Bronchial epithelial cell (primary cell): Measurements from ENCODE around the gene IQSEC1. TPM values are rescaled to one million over a fixed set of nuclear protein-coding genes. Genes with fewer than 3 reads are reported as not detected.
A peak's percentile ranks its signal among the peaks of the same experiment; 100 is the strongest.

Experiments used
- DNase-seq: peaks from one replicate; pipeline ENCODE4 v3.0.0-alpha.2; 2010; ENCODE audit warnings: low read depth
- FAIRE-seq: peaks from 2 replicates; lab custom pipeline; 2011; peaks lifted over from hg19 to GRCh38; lab: Jason Lieb, UNC
- H3K27me3 ChIP-seq: 2 replicates; pipeline ENCODE4 v1.5.1; 2011; ENCODE audit warnings: low read length; ENCODE audit not compliant: control insufficient read depth, insufficient read depth
- H3K36me3 ChIP-seq: 2 replicates; pipeline ENCODE4 v1.5.1; 2011; ENCODE audit warnings: low read length; ENCODE audit not compliant: control insufficient read depth, insufficient read depth
- H3K4me3 ChIP-seq: 2 replicates; pipeline ENCODE4 v1.5.1; 2011; ENCODE audit warnings: mild to moderate bottlenecking, low read depth, low read length, control low read depth
- CTCF ChIP-seq: IDR thresholded peaks from 2 replicates; pipeline ENCODE4 v1.5.1; 2011; ENCODE audit warnings: mild to moderate bottlenecking, moderate library complexity, low read length, control low read depth, inconsistent platforms; ENCODE audit not compliant: insufficient read depth, severe bottlenecking
- total RNA-seq: library from RNA; depleted of rRNA; stranded (reverse); fragments of >200 nt; gene quantifications from 2 replicates; pipeline ENCODE4 v1.2.1, GENCODE V29; 2014

The IQSEC1 gene
- total RNA-seq, 1 donor from 2014 or later, result 6.6 TPM

- no peak for FAIRE-seq
- H3K36me3 ChIP-seq, result no peaks in the 10 kb centered on the region
- no peak for TF ChIP-seq CTCF
- no peak overlapping the region for H3K4me3 ChIP-seq
- DNase-seq, result no peak
- peaks cover 6% of the 10 kb centered on the region for H3K27me3 ChIP-seq
These were observed 7.4 kb upstream of the IQSEC1 start for GRCh38 chr3:13080591-13080990.

- FAIRE-seq (no peak), DNase-seq (no peak)
- H3K27me3 ChIP-seq, result peaks cover 6% of the 10 kb centered on the region
- H3K4me3 ChIP-seq, result no peak overlapping the region
- no peak for TF ChIP-seq CTCF
- H3K36me3 ChIP-seq, result no peaks in the 10 kb centered on the region
These were observed 6.8 kb upstream of the IQSEC1 start for GRCh38 chr3:13080026-13080425.

GRCh38 chr3:13079510-13079909 lies 6.3 kb upstream of the IQSEC1 start:
- Histone ChIP-seq H3K4me3 (no peak overlapping the region), H3K36me3 (no peaks in the 10 kb centered on the region), H3K27me3 (peaks cover 10% of the 10 kb centered on the region)
- DNase-seq, result no peak
- no peak for FAIRE-seq
- no peak for TF ChIP-seq CTCF

GRCh38 chr3:13079051-13079450 lies 5.8 kb upstream of the IQSEC1 start:
- Histone ChIP-seq H3K4me3 (no peak overlapping the region), H3K36me3 (no peaks in the 10 kb centered on the region), H3K27me3 (peaks cover 13% of the 10 kb centered on the region)
- FAIRE-seq (no peak), DNase-seq (peak; percentile 5)
- TF ChIP-seq CTCF, result no peak

GRCh38 chr3:13078163-13078905 lies 5.1 kb upstream of the IQSEC1 start:
- Histone ChIP-seq H3K27me3 (peaks cover 18% of the 10 kb centered on the region), H3K36me3 (no peaks in the 10 kb centered on the region), H3K4me3 (no peak overlapping the region)
- DNase-seq (no peak), FAIRE-seq (no peak)
- TF ChIP-seq CTCF, result no peak
